ENCODE results near the gene CRYBG3. TPM values are rescaled to one million over a fixed set of nuclear protein-coding genes. Genes with fewer than 3 reads are reported as not detected.

The CRYBG3 gene
- total RNA-seq, 1 donor, result 23.9 TPM

- no peak overlapping the region for H3K4me3 ChIP-seq (ENCODE audit: low read depth, low read length)
- no peak for TF ChIP-seq CTCF (IDR thresholded peaks at IDR 0.05; ENCODE audit: insufficient read depth, low read length)
- DNase-seq (ENCODE audit: low read depth), result no peak
Observed at GRCh38 chr3:97934980-97935695, 113.3 kb downstream of the CRYBG3 start.

- no peak for TF ChIP-seq CTCF (IDR thresholded peaks at IDR 0.05; ENCODE audit: insufficient read depth, low read length)
- DNase-seq (ENCODE audit: low read depth), result no peak
- no peak overlapping the region for H3K4me3 ChIP-seq (ENCODE audit: low read depth, low read length)
Observed at GRCh38 chr3:97935842-97936241, 114.0 kb downstream of the CRYBG3 start.

- TF ChIP-seq CTCF (IDR thresholded peaks at IDR 0.05; ENCODE audit: insufficient read depth, low read length), result no peak
- H3K4me3 ChIP-seq (ENCODE audit: low read depth, low read length), result no peak overlapping the region
- no peak for DNase-seq (ENCODE audit: low read depth)
Observed at GRCh38 chr3:97937205-97937604, 115.4 kb downstream of the CRYBG3 start.

GRCh38 chr3:97938444-97938843, 116.6 kb downstream of the CRYBG3 start:
- DNase-seq (ENCODE audit: low read depth), result peak; percentile 58
- no peak for TF ChIP-seq CTCF (IDR thresholded peaks at IDR 0.05; ENCODE audit: insufficient read depth, low read length)
- H3K4me3 ChIP-seq (ENCODE audit: low read depth, low read length), result no peak overlapping the region

- TF ChIP-seq CTCF (IDR thresholded peaks at IDR 0.05; ENCODE audit: insufficient read depth, low read length), result no peak
- no peak for DNase-seq (ENCODE audit: low read depth)
- H3K4me3 ChIP-seq (ENCODE audit: low read depth, low read length), result no peak overlapping the region
Observed at GRCh38 chr3:97939401-97939800, 117.6 kb downstream of the CRYBG3 start.

GRCh38 chr3:97940034-97940433, 118.2 kb downstream of the CRYBG3 start:
- no peak for DNase-seq (ENCODE audit: low read depth)
- no peak overlapping the region for H3K4me3 ChIP-seq (ENCODE audit: low read depth, low read length)
- TF ChIP-seq CTCF (IDR thresholded peaks at IDR 0.05; ENCODE audit: insufficient read depth, low read length), result no peak
